VCaP (cell line): ENCODE measurements around the gene R3HDML.
"Not testable (repeated sequence)": the region's sequence is repeated elsewhere in the genome, so short reads cannot be mapped to it uniquely, and the experiment has no call there.

ENCODE experiments used
- H3K27ac ChIP-seq: fragments of 450-650 bp; 2 replicates; pipeline ENCODE4 v1.5.1; 2017
- TF ChIP-seq, protein P1 (sequence below): fragments of 450-650 bp; conservative IDR thresholded peaks from 2 replicates; pipeline ENCODE4 v1.5.1; 2017; ENCODE audit warnings: mild to moderate bottlenecking, moderate library complexity

R3HDML gene, protein sequence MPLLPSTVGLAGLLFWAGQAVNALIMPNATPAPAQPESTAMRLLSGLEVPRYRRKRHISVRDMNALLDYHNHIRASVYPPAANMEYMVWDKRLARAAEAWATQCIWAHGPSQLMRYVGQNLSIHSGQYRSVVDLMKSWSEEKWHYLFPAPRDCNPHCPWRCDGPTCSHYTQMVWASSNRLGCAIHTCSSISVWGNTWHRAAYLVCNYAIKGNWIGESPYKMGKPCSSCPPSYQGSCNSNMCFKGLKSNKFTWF

GRCh38 chr20:44336725-44337380 is at the start of gene R3HDML:
Gene R3HDML, plus strand, starts transcription at chr20:44337043. Its CDS starts 115 bp downstream, at chr20:44337158.
- TF ChIP-seq, protein P1, sequence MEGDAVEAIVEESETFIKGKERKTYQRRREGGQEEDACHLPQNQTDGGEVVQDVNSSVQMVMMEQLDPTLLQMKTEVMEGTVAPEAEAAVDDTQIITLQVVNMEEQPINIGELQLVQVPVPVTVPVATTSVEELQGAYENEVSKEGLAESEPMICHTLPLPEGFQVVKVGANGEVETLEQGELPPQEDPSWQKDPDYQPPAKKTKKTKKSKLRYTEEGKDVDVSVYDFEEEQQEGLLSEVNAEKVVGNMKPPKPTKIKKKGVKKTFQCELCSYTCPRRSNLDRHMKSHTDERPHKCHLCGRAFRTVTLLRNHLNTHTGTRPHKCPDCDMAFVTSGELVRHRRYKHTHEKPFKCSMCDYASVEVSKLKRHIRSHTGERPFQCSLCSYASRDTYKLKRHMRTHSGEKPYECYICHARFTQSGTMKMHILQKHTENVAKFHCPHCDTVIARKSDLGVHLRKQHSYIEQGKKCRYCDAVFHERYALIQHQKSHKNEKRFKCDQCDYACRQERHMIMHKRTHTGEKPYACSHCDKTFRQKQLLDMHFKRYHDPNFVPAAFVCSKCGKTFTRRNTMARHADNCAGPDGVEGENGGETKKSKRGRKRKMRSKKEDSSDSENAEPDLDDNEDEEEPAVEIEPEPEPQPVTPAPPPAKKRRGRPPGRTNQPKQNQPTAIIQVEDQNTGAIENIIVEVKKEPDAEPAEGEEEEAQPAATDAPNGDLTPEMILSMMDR, result no peak
- H3K27ac ChIP-seq, result no peak within 1 kb of the TSS

DNA sequence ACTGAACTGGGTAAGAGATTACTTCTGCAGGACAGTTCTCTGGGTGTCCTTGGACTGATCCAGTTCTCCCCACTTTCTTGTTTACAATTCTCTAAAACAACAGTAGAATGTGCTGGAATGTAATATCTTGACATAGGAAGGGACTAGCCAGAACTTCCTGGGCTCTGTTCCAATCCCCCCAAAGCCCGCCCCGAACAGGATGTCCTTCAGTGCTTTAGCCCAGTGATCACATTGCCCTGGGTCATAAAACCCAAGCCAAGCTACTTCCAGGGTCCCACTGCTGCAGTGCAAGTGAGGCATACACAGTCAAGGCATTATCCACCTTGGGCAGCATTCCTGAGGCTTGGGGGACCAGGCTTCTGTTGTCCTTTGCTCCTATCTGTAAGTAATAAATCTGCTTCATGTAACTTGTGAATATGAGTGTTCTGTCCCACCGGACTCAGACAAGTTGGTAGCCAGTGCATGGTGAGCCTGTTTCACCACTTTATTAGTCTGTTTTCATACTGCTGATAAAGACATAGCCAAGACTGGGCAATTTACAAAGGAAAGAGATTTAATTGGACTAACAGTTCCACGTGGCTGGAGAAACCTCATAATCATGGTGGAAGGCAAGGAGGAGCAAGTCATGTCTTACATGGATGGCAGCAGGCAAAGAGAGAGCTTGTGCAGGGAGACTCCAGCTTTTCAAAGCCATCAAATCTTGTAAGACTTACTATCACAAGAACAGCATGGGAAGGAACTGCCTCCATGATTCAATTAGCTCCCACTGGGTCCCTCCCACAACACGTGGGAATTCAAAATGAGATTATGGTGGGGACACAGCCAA is 49.4 kb upstream of the R3HDML start:
- no peak overlapping the region for H3K27ac ChIP-seq
- TF ChIP-seq, protein P1, result no peak

GRCh38 chr20:44288252-44288651 is 48.6 kb upstream of the R3HDML start:
- H3K27ac ChIP-seq, result no peak overlapping the region
- TF ChIP-seq, protein P1, result no peak

- no peak overlapping the region for H3K27ac ChIP-seq
- TF ChIP-seq, protein P1, result no peak
Observed at GRCh38 chr20:44291754-44292153, 45.1 kb upstream of the R3HDML start.

DNA sequence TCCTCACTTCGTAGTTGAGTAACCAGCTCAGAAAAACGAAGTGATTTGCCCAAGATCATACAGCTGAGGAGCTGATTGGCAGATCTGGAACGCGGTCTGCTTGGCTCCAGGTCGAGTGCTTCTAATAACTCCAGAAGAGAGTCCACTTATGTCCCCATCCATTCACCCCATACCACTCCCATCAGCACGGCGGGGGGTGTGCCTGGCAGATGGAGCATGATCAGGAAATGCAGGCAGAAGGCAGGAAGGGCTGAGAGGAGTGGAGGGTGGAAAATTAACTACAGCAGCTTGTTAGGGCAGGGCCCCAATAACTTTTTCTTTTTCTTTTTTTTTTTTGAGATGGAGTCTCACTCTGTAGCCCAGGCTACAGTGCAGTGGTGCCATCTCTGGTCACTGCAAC is 40.8 kb upstream of the R3HDML start:
- no peak overlapping the region for H3K27ac ChIP-seq
- TF ChIP-seq, protein P1, result no peak

- TF ChIP-seq, protein P1, result no peak
- H3K27ac ChIP-seq, result no peak overlapping the region
Observed at GRCh38 chr20:44297721-44298120, 39.1 kb upstream of the R3HDML start.

DNA sequence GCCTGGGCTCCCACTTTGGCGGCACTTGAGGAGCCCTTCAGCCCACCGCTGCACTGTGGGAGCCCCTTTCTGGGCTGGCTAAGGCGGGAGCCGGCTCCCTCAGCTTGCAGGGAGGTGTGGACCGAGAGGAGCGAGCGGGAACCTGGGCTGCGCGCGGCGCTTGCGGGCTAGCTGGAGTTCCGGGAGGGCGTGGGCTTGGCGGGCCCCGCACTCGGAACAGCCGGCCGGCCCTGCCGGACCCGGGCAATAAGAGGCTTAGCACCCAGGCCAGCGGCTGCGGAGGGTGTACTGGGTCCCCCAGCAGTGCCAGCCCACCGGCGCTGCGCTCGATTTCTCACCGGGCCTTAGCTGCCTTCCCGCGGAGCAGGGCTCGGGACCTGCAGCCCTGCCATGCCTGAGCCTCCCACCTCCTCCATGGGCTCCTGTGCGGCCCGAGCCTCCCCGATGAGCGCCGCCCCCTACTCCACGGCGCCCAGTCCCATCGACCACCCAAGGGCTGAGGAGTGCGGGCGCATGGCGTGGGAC is 37.8 kb upstream of the R3HDML start:
- H3K27ac ChIP-seq, result not testable (repeated sequence)
